GM21367 (cell line): ENCODE results near the gene KRTAP4-12.
"Not testable (repeated sequence)": the region's sequence is repeated elsewhere in the genome, so short reads cannot be mapped to it uniquely, and the experiment has no call there.

Experiments
- ATAC-seq: cut with Tn5 transposase; IDR thresholded peaks from one replicate; pipeline ENCODE4 v1.9.1; 2021; ENCODE audit not compliant: unreplicated experiment

KRTAP4-12 gene

GRCh38 chr17:41123991-41124371, at the start of gene KRTAP4-12:
Gene KRTAP4-12 (minus strand): TSS chr17:41124182. CDS start chr17:41124122, 60 bp downstream.
- ATAC-seq: not testable (repeated sequence)

DNA sequence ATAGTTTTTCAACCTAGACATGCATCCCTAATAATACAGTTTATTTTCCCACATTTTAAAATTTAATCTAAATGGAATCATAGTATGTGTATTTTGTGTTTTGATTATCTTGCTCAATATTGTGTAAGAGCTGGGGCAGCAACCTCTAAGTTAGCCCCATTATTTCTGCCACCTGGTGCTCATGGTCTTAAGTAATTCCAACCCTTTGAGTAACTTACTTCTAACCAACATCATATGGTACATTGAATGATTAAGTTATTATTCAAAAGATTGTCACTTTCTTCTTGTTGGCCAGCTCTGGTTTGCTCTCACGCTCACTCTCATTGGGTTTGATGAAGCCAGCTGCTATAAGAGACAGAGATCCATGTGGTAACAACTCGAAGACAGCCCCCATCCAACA, 47.9 kb upstream of the KRTAP4-12 start:
- ATAC-seq: no peak

GRCh38 chr17:41168121-41168520, 44.1 kb upstream of the KRTAP4-12 start, which contains the start of gene KRTAP4-3:
Gene KRTAP4-3 (minus strand): TSS chr17:41168221. CDS start chr17:41168172, 49 bp downstream.
- ATAC-seq: no peak

DNA sequence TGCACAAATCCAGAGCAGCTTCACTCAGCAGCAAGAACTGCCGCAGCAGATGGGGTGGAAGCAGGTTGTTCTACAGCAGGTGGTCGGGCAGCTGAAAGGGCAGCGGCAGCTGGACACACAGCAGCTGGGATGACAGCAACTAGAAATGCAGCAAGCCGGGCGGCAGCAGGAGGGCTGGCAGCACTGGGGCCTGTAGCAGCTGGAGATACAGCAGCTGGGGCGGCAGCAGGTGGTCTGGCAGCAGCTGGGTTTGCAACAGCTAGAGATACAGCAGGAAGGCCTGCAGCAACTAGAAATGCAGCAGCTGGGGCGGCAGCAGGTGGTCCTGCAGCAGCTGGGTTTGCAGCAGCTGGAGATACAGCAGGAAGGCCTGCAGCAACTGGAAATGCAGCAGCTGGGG, 43.6 kb upstream of the KRTAP4-12 start:
- no peak for ATAC-seq

DNA sequence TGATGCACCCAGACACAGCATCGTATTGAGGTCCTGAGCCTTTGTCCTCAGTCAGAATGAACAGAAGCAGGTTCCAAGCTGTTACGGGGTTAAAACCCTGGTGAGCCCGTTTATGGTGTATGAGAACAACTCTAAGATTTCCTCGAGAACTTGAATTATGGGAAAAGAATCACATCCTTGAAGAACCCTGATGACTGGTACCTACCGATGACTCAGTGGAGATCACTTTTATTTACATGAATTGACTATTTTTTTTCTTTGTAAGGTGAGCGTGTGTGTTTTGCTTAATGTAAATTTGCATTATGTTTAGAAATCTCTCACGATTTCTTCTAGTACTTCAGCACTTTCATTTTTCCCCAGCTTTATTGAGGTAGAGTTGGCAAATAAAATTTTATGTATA, 39.8 kb upstream of the KRTAP4-12 start:
- ATAC-seq: no peak

DNA sequence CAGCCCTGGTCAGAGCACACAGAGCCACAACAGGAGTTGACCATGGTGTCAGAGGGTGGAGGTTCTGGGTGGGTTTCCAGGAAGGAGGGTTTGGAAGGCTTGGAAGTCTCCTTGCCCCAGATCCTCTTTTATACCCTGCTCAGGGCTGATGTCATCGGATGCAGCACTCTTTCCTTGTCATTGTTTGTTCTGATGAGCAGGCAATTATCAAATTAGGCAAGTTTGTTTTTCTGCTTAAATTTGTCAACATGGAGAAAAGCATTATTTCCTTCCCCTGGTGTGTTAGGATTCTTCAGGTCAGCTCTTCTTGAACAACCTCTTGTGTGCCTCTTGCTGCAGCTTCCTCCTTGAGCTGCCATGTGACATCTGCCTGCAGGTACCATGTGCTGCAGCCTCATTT, 36.7 kb upstream of the KRTAP4-12 start, which contains the start of gene KRTAP4-4:
TSS of gene KRTAP4-4 (minus strand) at position 101 of the 400 bp plus-strand sequence. CDS start at position 44, 57 bp downstream.
- no peak for ATAC-seq

DNA sequence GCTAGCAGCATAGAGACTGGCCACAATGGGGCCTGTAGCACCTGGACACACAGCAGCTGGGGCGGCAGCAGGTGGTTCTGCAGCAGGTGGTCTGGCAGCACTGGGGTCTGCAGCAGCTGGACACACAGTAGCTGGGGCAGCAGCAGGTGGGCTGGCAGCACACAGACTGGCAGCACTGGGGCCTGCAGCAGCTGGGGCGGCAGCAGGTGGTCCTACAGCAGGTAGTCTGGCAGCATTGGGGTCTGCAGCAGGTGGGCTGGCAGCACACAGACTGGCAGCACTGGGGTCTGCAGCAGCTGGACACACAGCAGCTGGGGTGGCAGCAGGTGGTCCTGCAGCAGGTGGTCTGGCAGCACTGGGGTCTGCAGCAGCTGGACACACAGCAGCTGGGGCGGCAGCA, 36.2 kb upstream of the KRTAP4-12 start:
- not testable (repeated sequence) for ATAC-seq

DNA sequence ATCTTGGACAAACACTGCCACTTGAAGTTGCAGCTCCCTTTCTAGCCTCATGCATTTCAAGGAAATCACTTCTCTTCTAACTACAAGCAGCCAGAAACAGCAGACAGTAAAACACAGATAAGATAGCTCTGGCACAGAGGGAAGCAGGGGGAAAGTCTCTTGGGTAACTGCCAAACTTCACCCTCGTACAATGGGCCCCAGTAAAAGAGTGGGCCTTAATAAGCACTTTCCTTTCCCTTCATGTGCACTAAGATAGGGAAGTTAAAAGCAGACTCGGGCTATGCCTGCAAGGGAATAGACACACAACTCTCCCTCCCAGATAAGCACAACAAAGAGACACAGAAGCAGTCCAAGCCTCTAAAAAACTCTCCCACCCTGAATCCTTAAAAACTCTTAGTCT, 29.9 kb upstream of the KRTAP4-12 start:
- no peak for ATAC-seq

DNA sequence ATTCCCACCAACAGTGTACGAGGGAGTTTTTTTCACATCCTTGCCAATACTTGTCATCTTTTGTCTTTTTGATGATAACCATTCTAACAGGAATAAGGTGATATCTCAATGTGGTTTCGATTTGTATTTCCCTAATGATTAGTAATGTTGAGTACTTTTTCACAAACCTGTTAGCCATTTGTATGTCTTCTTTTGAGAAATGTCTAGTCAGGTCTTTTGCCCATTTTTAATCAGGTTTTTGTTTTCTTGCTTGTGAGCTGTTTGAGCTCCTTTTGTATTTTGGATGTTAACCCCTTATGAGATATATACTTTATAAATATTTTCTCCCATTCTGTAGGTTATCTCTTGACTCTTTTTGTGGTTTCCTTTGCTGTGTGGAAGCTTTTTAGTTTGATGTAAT, 27.5 kb upstream of the KRTAP4-12 start:
- ATAC-seq: no peak

GRCh38 chr17:41150026-41150425, 26.0 kb upstream of the KRTAP4-12 start:
- ATAC-seq: no peak

- no peak for ATAC-seq
Observed at GRCh38 chr17:41149652-41149985, 25.6 kb upstream of the KRTAP4-12 start, which contains the start of gene KRTAP4-5. Gene KRTAP4-5 (minus strand): TSS chr17:41149825. CDS start chr17:41149767, 58 bp downstream.

DNA sequence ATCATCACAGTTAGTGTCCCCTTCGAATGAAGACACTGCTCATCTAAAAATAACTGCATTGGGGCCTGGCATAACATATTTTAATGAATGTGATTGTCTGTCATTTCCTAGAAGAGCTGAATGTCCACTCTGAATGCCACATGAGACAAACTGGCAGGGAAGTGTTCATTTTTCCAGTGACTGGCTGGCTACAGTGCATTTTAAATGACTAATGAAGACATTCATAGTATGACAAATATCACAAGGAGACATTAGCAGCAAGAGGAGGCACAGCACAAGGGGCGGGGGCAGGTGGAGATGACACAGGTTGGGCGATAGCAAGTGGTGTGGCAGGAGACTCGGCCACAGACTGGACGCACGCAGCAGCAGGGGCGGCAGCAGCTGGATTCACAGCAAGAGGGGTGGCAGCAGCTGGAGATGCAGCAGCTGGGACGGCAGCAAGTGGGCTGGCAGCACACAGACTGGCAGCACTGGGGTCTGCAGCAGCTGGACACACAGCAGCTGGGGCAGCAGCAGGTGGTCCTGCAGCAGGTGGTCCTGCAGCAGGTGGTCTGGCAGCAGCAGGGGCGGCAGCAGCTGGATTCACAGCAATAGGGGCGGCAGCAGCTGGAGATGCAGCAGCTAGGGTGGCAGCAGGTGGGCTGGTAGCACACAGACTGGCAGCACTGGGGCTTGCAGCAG, 25.1 kb upstream of the KRTAP4-12 start:
- not testable (repeated sequence) for ATAC-seq

DNA sequence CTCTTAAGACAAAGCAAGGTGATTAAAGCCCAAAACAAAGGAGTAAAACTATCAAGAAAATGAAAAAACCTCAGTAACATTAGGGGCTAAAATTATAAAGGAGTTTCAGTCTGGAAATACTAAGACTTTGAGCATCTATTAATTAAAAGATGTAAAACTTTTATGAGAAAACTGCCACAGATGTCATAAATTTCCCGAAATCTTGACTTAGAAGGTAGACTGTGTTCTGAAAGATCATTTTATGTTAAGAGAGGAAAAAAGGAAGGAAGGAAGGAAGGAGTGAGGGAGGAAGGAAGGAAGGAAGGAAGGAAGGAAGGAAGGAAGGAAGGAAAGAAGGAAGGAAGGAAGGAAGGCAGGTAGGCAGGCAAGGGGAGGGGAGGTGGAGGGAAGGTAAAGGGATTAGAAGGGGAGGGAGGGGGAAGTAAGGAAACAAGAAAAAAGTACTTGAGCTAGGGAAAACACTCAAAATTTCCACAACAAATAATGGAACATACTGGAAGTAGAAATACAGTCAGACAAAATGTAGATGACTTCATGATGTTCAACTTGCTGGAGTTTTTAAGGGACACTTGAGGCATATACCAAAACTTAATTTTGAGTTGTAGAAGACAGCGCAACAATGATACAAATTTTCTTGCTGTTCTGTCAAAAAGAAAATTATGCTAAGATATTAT, 23.7 kb upstream of the KRTAP4-12 start:
- no peak for ATAC-seq

DNA sequence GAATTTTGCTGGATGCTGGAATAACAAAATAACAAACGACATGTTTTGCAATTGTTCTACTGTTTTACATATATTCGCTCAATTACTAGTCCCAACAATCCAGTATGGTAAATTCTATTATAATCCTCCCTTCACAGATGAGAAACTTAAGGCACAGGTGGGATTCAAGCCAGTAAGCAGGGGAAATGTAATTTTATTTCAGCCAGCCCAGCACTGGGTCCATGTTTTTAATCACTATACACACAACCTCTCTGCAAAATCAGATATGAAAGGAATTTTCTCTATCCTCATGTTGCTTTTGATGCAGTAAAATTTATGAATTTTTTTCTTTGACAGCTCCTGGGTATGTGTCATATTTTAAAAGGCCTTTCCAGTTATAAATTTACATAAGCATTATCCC, 21.3 kb upstream of the KRTAP4-12 start:
- ATAC-seq: no peak

- no peak for ATAC-seq
Observed at GRCh38 chr17:41144846-41145245, 20.9 kb upstream of the KRTAP4-12 start.

DNA sequence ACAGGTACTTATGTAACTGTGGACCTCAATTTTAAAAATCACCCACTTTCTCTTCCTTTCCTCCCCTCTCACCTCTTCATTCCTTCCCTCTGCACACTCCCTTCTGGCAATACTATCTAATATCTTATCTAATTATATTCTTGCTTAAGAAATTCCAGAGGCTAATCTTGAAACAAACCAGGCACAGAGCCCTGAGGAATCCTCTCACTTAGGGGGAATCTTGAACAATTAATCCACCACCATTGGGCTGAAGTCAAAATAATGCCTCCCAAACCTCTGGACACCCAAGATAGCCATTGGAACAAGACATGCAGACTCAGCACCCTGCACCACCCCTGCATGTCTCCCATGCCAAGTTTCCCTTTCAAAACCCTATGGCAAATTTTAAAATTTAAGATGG, 17.4 kb upstream of the KRTAP4-12 start:
- ATAC-seq: no peak

DNA sequence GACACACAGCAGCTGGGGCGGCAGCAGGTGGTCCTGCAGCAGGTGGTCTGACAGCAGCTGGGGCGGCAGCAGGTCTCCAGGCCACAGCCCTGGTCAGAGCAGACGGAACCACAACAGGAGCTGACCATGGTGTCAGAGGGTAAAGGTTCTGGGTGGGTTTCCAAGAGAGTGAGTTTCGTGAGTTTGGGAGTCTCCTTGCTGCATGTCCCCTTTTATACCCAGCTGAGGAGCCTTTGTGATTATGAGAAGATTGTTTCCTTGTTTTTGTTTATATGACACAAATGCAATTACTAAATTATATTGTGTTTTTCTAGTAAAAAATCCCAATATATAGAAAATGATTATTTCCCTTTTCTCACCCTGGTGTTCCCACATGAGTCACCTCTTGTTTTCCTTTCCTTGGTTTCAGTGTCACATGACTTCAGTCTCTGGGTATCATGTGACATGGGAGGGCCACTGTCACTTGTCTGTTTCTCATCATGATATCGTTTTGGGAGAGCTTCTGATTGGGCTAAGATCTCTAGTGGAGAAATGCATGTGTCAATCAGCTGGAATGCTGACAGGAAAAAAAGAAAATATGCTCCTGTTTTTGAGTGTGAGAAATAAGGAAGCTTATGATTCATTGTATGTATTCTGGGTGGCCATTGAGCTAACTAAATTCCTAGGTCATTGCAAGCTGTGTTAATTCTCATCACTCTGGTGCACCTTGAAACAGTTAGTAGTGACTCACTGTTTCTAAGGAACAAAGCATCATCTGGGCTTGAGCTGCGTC, 16.6 kb upstream of the KRTAP4-12 start, which contains the start of gene KRTAP4-6:
TSS of gene KRTAP4-6 (minus strand) at position 185 of the 772 bp plus-strand sequence. CDS start at position 128, 57 bp downstream.
- ATAC-seq: no peak

GRCh38 chr17:41139865-41140264, 15.9 kb upstream of the KRTAP4-12 start:
- not testable (repeated sequence) for ATAC-seq

DNA sequence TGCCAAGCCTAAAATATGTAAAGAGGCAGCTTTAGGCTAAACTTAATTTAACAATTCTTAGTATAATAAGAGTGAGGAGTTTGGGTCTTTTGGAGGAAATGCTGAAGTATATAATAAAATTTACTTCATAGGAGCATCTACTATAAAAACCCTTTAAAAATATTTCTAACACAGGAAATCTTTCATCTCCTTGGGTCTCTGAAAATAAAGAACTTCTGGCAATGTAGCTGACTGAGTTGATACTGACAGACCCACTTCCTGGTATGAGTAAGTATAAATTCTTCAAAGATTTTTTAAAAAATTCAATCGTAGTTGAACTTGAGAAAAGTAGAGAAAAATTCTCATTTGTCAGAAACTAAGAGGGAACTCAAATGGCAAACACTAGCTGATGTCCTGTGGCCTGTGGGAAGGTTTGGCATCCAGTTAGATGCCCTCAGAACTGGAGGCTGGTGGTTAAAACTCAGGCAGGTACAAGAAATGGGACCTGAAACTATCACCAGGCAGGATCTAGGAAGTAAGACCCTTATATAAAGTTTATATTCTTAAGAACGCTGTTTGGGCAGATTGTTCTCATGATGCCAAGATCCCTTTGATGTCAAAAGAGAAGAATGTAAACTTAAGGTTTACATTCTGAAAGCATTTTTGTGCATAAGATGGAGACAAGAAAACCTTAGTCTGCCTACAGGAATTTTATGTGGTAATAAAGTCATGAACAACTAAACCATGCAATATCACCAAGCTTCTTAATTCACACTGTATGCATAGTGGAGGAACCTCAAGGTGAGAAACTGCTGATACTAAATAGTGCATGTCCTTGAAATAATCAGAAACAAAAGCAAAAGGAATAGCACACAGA, 10.1 kb upstream of the KRTAP4-12 start:
- ATAC-seq: no peak

DNA sequence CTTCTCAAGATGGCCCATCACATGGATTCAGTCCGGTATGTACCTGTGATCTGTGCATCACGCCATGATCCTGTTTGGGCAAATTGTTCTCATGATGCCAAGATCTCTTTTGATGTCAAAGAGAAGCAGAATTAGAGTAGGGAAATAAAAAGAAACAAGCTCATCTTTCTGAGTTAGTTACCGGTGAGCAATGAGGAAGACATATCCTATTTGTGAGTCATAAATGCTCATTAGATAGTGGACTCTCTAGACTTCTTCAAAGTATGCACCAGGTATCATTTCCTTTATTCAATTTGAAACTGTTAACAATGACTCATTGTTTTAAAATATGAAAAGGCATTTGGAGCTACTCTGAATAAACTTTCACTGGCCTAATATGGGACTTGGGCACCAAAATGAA, 8.0 kb upstream of the KRTAP4-12 start:
- no peak for ATAC-seq

DNA sequence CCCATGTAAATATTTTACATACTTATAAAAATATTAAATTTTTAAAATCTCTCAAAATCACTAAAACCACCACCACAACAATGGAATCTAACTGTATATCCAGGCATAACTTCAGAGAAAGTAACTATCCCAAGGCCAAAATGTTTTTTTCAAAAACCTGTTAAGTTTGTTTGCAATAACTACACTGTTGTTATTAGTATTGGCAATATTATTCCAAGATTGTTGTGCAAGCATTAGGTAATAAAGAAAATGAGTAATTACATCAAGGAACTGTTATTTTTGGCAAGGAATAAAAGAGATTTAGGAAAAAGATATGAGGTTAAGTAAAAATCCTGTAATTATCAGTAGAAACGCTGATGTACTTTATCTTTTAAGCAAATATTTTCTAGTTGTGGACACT, 3.4 kb upstream of the KRTAP4-12 start:
- no peak for ATAC-seq
